Activated CD8-positive, alpha-beta memory T cell treated with anti-CD3 and anti-CD28 coated beads for 48 hours (primary cell): ENCODE data around the gene CDK6.

Experiments
- DNase-seq, 3 experiments: peaks; one replicate each; pipeline ENCODE4 v3.0.0-alpha.2; 2020; ENCODE audit warnings: low read depth in 2 of 3, low spot score in 2 of 3

The CDK6 gene

GRCh38 chr7:92685136-92686042 lies 151.0 kb downstream of the CDK6 start:
- DNase-seq, result peak in 1 of 3 experiments; percentile 36

DNA sequence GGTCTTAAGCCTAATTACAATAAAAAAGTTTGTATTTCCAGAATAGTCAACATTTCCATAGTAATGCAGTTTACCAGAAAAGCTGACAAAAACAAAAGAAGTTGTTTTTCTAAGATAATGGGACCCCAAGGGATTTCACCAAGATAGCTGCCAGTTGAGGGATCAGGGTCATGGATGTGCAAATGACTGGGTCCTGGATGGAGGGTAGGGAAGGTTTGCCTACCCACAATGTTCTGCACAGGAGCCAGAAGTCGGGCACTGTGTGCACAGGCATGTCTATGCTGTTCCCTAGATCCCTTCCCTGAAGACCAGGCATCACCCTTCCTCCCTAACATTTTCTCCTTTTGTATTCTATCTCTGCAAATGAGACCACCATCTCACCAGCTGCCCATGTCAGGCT lies 152.1 kb downstream of the CDK6 start:
- DNase-seq, result no peak

GRCh38 chr7:92682903-92683539 lies 153.4 kb downstream of the CDK6 start:
- no peak for DNase-seq

DNA sequence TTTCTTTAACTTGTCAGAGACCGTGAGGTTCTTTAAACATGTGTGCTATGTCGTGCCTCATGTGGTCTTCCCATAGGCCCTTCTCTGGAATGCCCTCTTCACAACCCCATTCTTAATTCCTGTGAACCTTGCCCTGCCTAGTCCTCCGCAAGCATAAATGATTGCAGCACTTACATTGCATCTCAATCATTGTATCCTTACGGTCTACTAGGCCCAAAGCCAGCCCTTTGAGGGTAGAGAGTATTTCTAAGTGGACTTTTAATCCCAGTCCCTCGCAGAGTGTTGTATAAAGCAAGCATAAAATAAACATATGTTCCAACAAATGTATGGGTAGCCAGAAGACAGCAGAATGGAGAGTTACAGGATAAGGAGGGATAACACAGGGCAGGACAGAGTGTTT lies 154.0 kb downstream of the CDK6 start:
- DNase-seq, result no peak

- no peak for DNase-seq
Observed at GRCh38 chr7:92681633-92682032, 154.7 kb downstream of the CDK6 start.

DNA sequence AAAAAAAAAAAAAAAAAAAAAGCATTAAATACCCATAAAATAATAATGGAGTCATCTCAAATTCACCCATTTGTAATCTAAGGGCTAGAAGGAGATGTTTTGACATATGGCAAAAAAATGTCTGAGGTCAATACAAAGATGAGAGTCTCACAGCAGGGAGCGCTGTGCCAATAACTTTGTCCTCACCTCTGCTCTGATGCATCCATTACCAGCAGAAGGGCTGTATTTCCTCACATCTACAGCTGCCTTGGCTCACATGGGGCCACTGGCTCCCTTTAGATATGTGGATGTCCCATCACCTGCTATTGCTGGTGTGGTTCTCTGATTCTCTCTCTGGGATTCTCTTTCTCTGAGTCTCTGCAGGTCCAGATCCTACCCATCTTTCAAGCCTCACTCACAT lies 155.9 kb downstream of the CDK6 start:
- no peak for DNase-seq

GRCh38 chr7:92678291-92678920 lies 158.0 kb downstream of the CDK6 start:
- DNase-seq, result no peak

- no peak for DNase-seq
Observed at GRCh38 chr7:92674379-92674778, 162.0 kb downstream of the CDK6 start.

DNA sequence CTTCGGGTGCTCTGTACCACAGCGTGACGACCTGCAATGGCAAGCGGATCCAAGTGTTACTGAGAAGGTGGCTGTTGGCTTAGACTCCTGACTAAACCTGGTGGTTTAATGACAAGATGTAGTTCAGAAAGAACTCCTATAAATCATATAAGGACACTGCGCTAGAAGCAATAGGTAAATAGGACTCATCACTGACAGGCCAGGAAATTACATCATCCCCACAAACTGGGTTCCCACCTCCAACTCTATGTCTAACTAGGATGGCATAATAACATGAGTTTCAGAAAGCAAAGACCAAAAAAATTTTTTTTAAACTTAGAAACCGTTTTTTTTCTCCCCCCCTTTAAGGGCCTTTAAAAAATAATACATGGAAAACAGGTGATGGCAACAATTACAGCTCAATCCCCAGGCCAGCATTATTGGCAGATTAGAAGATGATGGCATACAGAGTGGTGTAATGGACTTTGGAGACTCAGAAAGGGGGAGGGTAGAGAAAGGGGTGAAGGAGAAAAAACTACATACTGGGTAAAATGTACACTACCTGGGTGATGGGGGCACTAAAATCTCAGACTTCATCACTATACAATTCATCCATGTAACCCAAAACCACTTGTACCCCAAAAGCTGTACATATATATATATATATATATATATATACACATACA lies 164.7 kb downstream of the CDK6 start:
- no peak for DNase-seq

GRCh38 chr7:92670204-92670851 lies 166.0 kb downstream of the CDK6 start:
- no peak for DNase-seq

GRCh38 chr7:92669616-92670165 lies 166.7 kb downstream of the CDK6 start:
- DNase-seq, result no peak

DNA sequence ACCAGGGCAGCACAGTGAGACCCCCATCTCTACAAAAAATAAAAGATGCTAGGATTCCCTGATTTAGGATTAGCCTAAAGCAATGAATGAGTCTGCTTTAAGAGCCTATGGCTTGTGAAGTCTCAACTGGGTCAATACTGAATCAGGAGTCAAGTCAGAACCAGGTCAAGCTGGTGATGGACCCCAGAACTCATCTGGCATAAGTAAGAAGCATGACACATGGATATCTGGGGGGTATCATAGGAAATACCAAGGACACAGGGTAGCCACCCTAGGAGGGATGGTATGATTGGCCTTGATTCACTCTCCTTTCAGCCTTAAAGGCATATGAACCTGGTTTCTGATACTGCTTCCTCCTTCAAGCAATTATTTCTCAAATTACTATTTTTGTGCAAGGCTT lies 167.8 kb downstream of the CDK6 start:
- DNase-seq, result no peak

GRCh38 chr7:92667816-92668535 lies 168.4 kb downstream of the CDK6 start:
- no peak for DNase-seq

GRCh38 chr7:92665926-92666325 lies 170.4 kb downstream of the CDK6 start:
- DNase-seq, result no peak

DNA sequence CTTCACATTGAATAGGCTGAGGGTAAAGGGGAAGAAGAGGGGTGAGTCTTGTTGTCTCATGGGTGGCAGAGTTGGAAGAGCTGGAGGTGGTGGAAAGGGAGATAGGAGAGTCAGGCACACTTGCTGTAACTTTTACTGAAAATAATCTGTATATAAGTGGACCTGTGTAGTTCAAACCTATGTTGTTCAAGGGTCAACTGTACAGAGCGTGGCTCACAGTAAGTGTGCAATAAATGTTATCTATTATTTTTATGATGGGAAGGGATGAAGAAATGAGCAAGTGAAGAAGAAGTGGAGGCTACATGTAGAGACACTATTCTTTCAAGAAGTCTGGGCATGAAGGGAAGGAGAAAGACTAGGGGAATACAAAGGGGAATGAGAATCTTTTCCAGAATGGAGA lies 174.7 kb downstream of the CDK6 start:
- no peak for DNase-seq

GRCh38 chr7:92658671-92659070 lies 177.7 kb downstream of the CDK6 start:
- no peak for DNase-seq

DNA sequence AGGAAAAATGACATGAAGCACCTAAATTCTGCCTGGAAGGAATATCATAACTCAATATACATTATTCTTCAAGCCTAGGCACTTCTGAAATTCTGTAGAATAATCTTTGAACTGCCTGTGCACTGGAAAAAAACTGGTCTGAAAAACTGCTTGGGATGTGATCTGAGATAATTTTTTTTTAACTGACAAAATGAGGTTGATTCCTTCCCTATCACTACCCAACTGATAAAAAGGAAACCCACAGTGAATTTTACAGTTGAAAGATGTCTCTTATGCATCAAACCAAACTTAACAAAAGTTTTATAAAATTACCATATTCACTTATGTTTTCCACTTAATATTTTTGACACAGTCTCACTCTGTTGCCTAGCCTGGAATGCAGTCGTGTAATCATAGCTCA lies 179.0 kb downstream of the CDK6 start:
- no peak for DNase-seq

DNA sequence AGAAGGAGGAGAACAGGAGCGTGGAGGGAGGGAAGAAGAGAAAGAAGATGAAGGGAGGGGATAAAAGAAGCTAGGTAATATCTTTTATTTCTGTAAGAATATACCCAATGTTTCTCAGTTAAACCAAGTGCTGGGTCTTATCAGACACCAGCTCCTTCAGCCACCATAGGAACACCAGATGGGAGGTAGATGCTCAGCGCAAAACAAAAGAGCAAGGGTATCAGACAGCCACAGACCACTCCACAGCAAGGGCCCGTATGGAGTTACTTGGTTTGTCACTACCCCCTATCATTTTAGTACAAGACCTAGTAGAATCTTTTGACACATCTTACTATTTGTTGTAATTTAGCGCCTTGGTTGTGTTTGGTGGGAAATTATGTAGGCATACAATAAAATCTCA lies 180.3 kb downstream of the CDK6 start:
- no peak for DNase-seq

GRCh38 chr7:92655346-92655884 lies 181.0 kb downstream of the CDK6 start:
- no peak for DNase-seq

DNA sequence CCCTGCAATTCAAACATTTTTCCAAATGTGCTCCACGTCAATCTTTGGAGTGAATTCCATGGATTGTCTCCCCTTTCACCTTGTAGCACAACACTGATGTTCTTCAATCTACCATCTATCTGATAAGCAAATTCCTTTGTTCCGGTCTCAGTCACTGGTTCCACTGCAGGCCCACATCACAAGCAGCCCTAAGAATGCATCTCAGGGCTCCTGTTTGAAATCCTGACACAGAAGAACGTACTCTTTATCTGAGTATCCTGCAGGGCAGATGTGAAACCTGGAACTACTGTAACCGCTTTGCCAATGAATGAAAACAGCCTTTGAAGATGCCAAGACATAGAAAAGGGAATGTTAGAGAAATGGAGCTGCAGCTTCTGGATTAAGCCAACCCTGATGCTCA lies 183.2 kb downstream of the CDK6 start:
- DNase-seq, result no peak
